ENCODE results near the gene EPS8.
"Not testable (repeated sequence)": the region's sequence is repeated elsewhere in the genome, so short reads cannot be mapped to it uniquely, and the experiment has no call there.

Gene EPS8

DNA sequence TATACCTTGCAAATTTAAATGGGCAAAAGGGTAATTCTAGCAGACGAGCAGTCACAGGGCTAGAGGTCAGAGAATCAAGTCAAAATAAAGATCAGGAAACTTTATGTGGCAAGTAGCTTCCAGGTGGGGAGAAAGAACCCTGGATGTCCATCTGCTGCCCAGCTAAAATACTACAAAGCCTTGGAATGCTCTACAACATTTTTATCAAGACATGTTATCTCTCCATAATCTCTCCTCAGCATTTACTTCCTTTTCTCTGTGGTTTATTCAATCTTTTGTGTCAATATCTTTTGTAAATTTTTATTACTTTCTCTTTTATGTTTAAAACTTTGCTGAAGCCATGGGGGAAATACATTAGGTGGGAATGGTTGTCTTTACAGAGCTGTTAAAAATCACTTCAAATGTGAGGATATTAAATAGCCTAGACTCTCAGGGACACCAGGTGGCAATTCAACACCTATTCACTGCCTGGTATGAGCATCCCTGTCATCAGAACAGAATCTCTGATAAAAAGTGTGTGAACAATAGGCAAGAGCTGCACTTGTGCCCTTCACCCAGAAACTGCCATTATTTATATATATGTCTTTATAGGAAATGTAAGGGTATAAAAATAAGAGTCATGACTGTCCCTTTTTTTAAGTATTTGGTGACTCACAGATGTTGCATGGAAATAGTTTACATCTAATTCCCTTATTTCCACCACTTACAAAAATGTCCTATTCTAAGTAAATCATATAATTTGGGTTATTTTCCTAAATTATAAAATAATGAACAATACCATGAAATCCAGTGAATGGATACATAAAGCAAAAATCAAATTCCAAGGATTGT is 152.9 kb downstream of the EPS8 start:
- Mint-ChIP-seq H3K27ac (no peak overlapping the region), H3K4me3 (no peak overlapping the region), H3K27me3 (no peaks in the 10 kb centered on the region), H3K4me1 (no peaks in the 10 kb centered on the region), H3K9me3 (no peaks in the 10 kb centered on the region)
- ATAC-seq (no peak), DNase-seq (no peak)

DNA sequence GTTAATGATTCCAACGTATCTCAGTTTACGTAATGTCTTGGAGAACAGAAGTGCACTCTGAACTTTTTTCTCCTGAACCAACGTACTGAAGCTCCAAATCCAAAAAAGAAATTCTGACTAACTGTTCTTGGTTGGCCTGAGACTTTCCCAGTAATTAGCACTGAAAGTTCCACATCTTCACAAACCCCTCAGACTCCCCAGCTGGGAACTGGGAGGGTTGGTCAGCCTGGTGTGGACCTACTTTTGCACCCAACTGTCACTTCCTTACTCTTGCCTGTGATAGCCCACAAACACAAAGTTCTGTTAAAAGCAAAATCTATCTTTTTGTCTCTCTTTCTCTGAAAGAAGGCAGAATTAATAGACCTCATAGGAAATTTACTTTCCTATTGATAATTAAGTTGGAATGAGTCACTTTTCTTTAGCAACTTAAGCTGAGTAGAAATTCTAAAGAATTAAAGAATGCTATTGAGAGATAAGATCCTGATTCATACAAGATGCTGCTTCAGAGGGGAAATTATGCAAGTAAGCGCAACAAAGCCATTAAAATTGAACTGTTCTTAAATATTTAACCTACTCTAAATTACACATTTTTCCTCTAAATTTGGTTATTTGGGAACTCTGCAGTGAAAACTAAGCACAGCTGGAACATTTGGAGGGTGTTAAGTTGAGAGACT is 155.0 kb downstream of the EPS8 start:
- DNase-seq (no peak), ATAC-seq (no peak)
- H3K9me3 Mint-ChIP-seq: no peaks in the 10 kb centered on the region
- H3K4me3 Mint-ChIP-seq: no peak overlapping the region
- no peak overlapping the region for H3K27ac Mint-ChIP-seq
- H3K27me3 Mint-ChIP-seq: no peaks in the 10 kb centered on the region
- H3K4me1 Mint-ChIP-seq: no peaks in the 10 kb centered on the region

DNA sequence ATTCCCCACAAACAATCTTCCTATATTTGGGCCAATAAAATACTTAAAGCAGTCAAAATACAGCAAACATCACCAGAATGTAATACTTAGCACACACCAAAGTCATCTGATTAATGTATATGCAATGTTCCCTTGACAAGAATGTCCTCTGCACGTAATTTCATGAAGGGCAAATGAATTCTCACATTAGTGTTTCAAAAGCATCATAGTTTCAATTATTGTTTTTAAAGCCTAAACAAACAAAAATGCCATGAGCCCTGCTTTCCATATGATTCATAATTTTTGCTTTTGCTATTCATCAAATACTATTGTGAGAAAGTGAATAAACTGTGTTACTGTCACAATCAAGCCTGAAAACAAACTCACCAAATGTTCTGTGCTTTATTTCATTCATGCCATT is 156.0 kb downstream of the EPS8 start:
- Mint-ChIP-seq H3K9me3 (no peaks in the 10 kb centered on the region), H3K4me3 (no peak overlapping the region), H3K4me1 (no peaks in the 10 kb centered on the region), H3K27ac (no peak overlapping the region), H3K27me3 (no peaks in the 10 kb centered on the region)
- DNase-seq: no peak
- no peak for ATAC-seq

DNA sequence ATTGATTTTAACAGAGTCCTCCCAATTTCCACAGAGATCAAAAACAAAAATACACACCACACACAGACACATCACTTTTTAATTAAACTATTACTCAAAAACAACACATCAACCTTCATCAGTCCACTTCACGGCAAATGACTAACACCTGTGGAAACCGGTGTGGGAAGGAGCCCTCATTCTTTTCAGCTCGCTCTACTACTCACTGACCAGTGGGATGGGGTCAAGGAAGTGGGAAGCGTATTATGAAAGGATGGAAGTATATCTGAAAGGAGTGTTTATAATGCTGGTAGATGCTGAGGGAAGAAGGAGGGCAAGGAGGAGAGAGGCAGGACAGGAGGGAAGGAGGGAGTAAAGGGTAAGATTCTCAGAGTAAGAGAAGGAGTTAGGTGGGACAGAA is 156.5 kb downstream of the EPS8 start:
- no peak for DNase-seq
- H3K27ac Mint-ChIP-seq: no peak overlapping the region

DNA sequence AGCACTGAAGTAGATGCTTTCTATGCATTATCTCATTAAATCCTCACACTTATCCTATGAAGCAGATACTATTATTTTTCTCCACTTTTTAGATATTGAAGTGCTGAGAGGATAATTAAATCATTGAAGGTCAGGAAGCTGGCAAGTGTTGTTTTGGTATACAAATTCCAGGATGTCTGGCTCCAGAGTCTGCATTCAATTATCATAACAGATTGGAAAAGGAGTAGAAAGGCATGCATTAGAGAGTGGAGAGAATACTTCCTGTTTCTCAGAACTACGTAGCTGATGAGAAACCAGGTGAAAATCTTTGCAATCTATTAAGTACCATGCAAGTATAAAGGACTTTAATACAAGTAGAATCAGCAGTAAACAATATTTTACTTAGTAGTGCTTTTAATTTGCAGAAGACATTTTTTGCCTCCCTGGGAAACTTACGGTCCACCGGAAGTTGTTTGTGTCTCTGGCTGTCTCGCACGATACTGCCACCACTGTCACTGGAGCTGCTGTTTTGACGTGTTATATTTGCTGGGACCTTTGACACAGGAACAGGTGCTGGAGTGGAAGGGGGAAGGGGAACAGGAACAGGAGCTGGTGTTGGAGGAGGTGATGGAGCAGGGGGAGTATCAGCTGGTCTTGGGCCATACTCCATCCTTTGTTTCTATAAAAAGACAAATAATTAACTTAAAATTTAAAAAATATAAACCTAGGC is 158.0 kb downstream of the EPS8 start:
- ATAC-seq (no peak), DNase-seq (no peak)
- Mint-ChIP-seq H3K27ac (no peak overlapping the region), H3K4me3 (no peak overlapping the region), H3K4me1 (no peaks in the 10 kb centered on the region), H3K9me3 (no peaks in the 10 kb centered on the region), H3K27me3 (no peaks in the 10 kb centered on the region)

More for the DNA sequence above, 156.5 kb downstream of the EPS8 start:
- Mint-ChIP-seq H3K4me1 (no peaks in the 10 kb centered on the region), H3K9me3 (no peaks in the 10 kb centered on the region), H3K4me3 (no peak overlapping the region), H3K27me3 (no peaks in the 10 kb centered on the region)
- no peak for ATAC-seq

DNA sequence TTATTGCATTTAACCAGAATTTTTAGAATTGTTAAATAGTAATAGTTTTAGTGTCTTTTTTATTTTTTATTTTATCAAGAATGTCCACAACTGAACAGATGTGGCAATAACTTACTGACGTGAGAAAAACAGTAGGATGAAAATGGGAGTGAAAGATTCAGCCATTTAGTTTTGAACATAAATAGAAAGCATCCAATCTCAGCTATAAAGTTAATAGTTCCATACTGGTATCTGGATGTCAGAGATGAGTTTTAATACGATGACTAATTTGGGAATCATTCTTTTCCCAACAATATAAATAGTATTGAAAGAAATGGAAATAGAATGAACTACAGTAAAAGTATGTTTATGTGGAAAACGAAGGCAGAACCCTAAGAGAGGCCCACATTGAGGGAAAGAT is 159.4 kb downstream of the EPS8 start:
- Mint-ChIP-seq H3K4me1 (no peaks in the 10 kb centered on the region), H3K27ac (no peak overlapping the region), H3K9me3 (no peaks in the 10 kb centered on the region), H3K4me3 (no peak overlapping the region), H3K27me3 (no peaks in the 10 kb centered on the region)
- ATAC-seq: no peak
- DNase-seq: no peak

DNA sequence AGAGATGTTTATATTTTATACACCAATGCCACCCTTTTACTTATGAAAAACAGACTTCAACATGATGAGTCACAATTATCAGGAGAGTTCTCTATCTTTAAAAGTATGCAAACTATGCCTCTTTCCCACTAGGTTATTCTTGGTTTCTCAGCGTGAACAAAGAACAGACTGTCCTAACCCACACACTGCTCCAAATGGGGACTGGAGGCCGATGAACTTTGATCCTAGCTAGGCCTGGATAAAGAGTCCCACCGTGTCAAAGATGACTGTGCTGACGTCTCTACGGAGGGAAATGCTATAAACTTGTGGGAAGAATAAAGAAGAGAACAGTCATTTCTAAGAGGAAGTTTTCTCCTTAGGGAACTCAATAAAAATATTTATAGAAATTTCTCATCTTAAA is 160.1 kb downstream of the EPS8 start:
- DNase-seq (no peak), ATAC-seq (no peak)
- Mint-ChIP-seq H3K27me3 (no peaks in the 10 kb centered on the region), H3K4me1 (no peaks in the 10 kb centered on the region), H3K27ac (no peak overlapping the region), H3K4me3 (no peak overlapping the region), H3K9me3 (no peaks in the 10 kb centered on the region)

DNA sequence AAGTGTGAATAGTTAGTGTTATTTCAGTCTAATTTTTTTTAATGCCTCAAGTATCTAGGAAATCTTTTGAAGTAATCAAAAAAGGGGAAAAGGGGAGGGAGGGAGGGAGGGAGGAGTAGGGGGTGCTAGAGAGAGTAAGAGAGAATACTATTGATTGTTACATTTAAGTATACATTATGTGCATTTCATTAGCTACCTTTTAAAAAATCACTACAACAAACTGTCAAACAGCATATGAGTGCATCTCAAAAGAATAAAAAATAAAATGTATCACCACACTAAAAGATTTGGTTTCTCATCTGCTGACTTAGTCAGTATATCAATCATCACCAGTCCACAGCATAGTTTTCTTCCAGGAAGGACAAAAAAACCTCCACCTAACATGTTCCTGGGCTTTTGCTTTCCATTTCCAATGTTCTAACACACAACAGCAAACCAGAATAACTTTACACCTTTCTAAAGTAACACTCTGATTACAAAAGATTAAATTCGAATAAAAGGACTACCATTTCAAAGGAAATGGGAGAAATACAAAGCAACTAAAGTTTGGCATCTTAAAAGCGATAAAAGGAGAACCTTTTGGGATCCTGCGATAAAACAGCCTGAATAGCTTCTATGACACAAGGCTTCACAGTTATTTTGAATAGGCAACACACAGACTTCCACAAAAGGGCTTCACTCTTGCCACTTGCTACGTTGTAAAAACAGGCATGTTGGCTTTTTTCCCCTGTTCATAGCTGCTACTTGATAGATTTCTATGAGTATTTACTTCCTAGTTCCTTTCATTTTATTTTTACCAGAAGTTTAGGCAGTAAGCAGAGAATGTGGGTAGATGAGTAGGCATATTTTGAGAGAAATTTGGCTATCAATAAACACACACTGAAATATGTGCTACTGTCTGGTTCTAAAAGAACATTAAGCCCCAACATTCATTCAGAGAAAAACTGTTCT is 160.9 kb downstream of the EPS8 start:
- ATAC-seq (no peak), DNase-seq (no peak)
- no peak overlapping the region for H3K27ac Mint-ChIP-seq
- H3K4me1 Mint-ChIP-seq: no peaks in the 10 kb centered on the region
- no peak overlapping the region for H3K4me3 Mint-ChIP-seq
- no peaks in the 10 kb centered on the region for H3K9me3 Mint-ChIP-seq
- no peaks in the 10 kb centered on the region for H3K27me3 Mint-ChIP-seq

DNA sequence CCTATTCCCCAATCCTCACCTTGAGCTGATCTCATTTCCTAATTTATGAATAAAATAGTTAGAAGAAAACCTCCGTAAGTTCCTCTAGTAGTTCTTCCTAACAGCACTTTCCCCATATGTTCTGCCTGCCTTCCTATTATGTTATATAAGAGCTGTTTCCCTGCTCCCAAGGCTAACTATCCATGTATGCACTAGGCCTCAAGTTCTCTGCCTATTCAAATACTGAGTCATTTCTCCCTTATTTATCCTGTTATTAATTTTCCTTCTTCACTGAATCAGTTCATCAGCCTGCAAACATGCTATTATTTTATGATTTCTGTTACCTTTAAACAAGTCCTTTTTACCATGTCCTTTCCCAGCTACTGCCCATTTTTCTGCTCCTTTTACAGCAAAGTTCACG is 164.1 kb downstream of the EPS8 start:
- Mint-ChIP-seq H3K4me1 (no peaks in the 10 kb centered on the region), H3K9me3 (no peaks in the 10 kb centered on the region), H3K27me3 (no peaks in the 10 kb centered on the region), H3K4me3 (no peak overlapping the region), H3K27ac (no peak overlapping the region)
- ATAC-seq (no peak), DNase-seq (no peak)

DNA sequence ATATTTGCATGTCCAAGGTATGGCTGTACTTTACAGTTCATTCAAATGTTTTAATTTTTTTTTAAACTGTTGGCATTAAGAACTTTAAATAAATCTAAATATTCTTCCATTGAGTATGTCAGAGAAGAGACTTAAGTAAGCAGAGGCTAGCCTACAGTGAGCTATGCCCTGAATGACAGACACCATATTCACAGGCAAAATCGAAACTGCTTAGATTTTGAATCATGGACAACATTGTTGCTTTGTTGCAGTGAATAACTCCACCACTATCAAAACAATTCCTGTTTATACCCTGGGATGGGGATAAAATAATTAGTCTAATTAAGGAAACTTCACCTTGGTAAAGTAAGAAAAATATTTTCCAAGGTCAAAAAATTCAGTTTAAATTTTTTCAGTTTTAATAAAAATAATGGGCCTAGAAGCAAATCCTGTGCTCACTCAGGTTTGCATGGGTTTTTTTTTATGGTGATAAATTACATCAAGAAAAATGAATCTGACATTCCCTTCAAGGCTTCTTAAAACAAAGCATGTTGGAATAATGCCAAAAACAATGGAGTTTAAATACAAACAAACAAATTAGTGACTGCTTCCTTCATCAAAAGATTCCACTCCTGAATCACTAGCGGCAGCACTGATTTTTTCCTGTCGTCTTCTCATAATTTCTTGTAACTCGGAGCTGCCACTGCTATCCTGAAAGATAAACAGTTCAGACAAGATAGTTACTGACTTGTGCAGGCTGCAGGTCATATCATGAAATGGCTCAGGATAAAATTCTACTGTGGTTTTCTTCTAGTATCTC is 168.2 kb downstream of the EPS8 start:
- Mint-ChIP-seq H3K27ac (no peak overlapping the region), H3K4me3 (no peak overlapping the region), H3K4me1 (no peaks in the 10 kb centered on the region), H3K27me3 (peaks cover 21% of the 10 kb centered on the region), H3K9me3 (no peaks in the 10 kb centered on the region)
- ATAC-seq (no peak), DNase-seq (no peak)

DNA sequence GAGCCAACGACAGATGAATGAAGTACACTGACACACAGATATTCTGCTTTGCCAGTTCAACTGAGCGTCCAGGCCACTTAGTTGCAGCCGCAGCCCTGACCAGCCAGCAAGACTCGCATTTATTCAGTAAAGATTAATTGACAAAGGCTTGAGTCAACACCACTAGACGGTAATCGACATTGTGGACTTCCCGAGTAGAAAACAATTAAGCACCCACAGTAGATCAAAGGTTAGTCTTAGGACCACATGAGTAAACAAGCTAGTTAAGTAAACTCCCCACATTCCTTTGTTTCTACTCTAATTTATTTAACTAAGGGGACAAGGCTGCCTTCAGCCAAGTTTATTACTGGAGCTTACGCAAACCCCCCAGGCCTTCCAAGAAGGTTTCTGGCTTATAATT is 172.7 kb downstream of the EPS8 start:
- Mint-ChIP-seq H3K9me3 (peaks cover 10 to 11% of the 10 kb centered on the region in 2 donors), H3K27me3 (peaks cover 21% of the 10 kb centered on the region)
- not testable (repeated sequence) for H3K4me1 Mint-ChIP-seq, H3K27ac Mint-ChIP-seq, DNase-seq, H3K4me3 Mint-ChIP-seq, ATAC-seq

DNA sequence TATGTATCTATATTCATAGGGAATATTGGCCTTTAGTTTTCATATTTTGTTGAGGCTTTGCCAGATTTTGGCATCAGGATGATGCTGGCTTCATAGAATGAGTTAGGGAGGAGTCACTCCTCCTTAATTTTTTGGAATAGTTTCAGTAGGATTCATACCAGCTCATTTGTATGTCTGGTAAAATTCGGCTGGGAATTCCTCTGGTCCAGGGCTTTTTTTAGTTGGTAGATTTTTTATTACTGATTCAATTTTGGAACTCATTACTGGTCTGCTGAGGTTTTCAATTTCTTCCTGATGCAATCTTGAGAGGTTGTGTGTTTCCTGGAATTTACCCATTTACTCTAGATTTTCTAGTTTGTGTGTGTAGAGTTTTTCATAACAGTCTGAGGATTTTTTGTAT is 175.2 kb downstream of the EPS8 start:
- DNase-seq (no peak), ATAC-seq (no peak)
- peaks cover 10 to 11% of the 10 kb centered on the region in 2 donors for H3K9me3 Mint-ChIP-seq
- H3K4me3 Mint-ChIP-seq: no peak overlapping the region
- peaks cover 14% of the 10 kb centered on the region for H3K27me3 Mint-ChIP-seq
- no peaks in the 10 kb centered on the region for H3K4me1 Mint-ChIP-seq
- H3K27ac Mint-ChIP-seq: no peak overlapping the region

DNA sequence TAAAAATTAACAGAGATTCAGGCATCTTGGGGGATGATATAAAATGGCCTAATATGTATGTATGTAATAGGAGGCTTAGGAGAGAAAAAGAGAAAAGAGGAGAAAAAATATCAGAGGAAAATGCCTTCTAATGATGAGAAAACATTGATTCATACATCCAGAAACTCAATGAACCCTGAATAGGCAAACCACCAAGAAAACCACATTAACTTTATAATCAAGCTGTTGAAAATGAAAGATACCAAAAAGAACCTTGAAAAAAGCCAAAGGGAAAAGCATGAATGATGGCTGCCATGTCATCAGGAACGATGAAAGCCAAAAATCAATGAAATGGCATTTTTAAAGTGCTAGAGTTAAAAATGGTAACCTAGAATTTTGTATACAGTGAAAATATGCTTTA is 180.2 kb downstream of the EPS8 start:
- peak overlapping the region in 1 of 2 donors; percentile 67 for H3K27ac Mint-ChIP-seq

DNA sequence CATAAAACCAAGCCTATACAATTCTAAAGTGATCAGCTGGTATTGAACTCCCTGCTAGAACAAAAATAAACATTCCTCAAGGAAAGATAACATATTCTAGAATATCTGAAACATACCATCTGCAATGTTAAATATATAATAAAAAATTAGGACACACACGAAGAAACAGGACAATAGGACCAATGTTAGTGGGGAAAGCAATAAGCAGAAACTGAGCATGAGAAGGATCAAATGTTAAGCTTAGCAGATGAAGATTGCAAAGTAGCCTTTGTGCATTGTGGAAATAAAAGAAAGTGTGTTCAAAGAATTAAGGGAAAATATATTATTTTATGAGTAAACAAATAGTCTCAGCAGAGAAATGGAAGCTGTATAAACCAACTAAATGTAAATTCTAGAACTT is 180.8 kb downstream of the EPS8 start:
- DNase-seq (no peak), ATAC-seq (no peak)
- peak overlapping the region in 1 of 2 donors; percentile 67 for H3K27ac Mint-ChIP-seq
- no peak overlapping the region for H3K4me3 Mint-ChIP-seq
- no peaks in the 10 kb centered on the region for H3K27me3 Mint-ChIP-seq
- peaks cover 0 to 4% of the 10 kb centered on the region in 2 donors for H3K9me3 Mint-ChIP-seq
- H3K4me1 Mint-ChIP-seq: no peaks in the 10 kb centered on the region

More for the DNA sequence above, 180.2 kb downstream of the EPS8 start:
- Mint-ChIP-seq H3K9me3 (peaks cover 2 to 4% of the 10 kb centered on the region in 2 donors), H3K4me3 (no peak overlapping the region), H3K4me1 (no peaks in the 10 kb centered on the region), H3K27me3 (no peaks in the 10 kb centered on the region)
- no peak for ATAC-seq
- DNase-seq: no peak

Measured in stimulated activated naive CD8-positive, alpha-beta T cell treated with anti-CD3 and anti-CD28 coated beads, Interleukin-15, amount 100 ng/mL, for 72 hours (primary cell).